Testis (tissue), 3 donors: ENCODE measurements around the gene CDK14. TPM values are rescaled to one million over a fixed set of nuclear protein-coding genes. Genes with fewer than 3 reads are reported as not detected.

Experiments used
- DNase-seq: peaks from one replicate; pipeline ENCODE4 v3.0.0-alpha.2; 2019
- H3K27ac ChIP-seq, 2 donors: fragments of 200-600 bp; sonication (generic); one replicate each; pipeline ENCODE4 v1.5.1; 2019
- H3K27me3 ChIP-seq: fragments of 200-600 bp; sonication (generic); one replicate; pipeline ENCODE4 v1.5.1; 2019
- H3K36me3 ChIP-seq: fragments of 200-600 bp; sonication (generic); one replicate; pipeline ENCODE4 v1.5.1; 2017; ENCODE audit warnings: low read depth; ENCODE audit errors: missing control alignments
- H3K4me1 ChIP-seq: fragments of 200-600 bp; sonication (generic); one replicate; pipeline ENCODE4 v1.5.1; 2019
- H3K4me3 ChIP-seq, 2 donors: fragments of 200-600 bp; sonication (generic); one replicate each; pipeline ENCODE4 v1.5.1; 2017 to 2019
- H3K9me3 ChIP-seq: fragments of 200-600 bp; sonication (generic); one replicate; pipeline ENCODE4 v1.5.1; 2017
- POLR2A ChIP-seq: fragments of 450-650 bp; IDR thresholded peaks from one replicate; pipeline ENCODE4 v1.6.1; 2017; ENCODE audit warnings: antibody characterized with exemption, mild to moderate bottlenecking, moderate library complexity
- WGBS, 2 donors: methylation state at CpG; one replicate each; pipeline ENCODE4 v1.1.5; 2018; 5-methylcytosine and 5-hydroxymethylcytosine counted together
- intact Hi-C: fragments of 100-400 bp; cut with DNase I; formaldehyde crosslinking; loops from one replicate; pipeline ENCODE4 v1.15.1; 2023; ENCODE audit warnings: low total_unique reads
- polyA plus RNA-seq: library from polyadenylated mRNA; stranded (reverse); fragments of 350-450 nt; fragmentation: Illumina TruSeq; extraction: RNeasy Lipid Tissue Mini Kit (QIAGEN cat#74804); gene quantifications from one replicate; pipeline ENCODE4 v1.2.3, GENCODE V29; 2014; ENCODE audit warnings: low read depth, low replicate concordance; ENCODE audit not compliant: insufficient read depth
- total RNA-seq, 2 donors: library from RNA; depleted of rRNA; stranded (reverse); fragments of >200 nt; gene quantifications; one replicate each; pipeline ENCODE4 v1.2.3, GENCODE V29; 2016
- TF ChIP-seq, protein P1 (sequence below), 3 experiments: fragments of 450-650 bp in 2 of 3; fragments of 200-600 bp in 1 of 3; sonication (generic) in 1 of 3; IDR thresholded peaks; one replicate each; pipeline ENCODE4 v1.5.1; 2016 to 2019; ENCODE audit warnings: antibody characterized with exemption in 3 of 3, mild to moderate bottlenecking in 2 of 3, moderate library complexity in 1 of 3

CDK14 gene
- total and polyA plus RNA-seq, 3 donors from 2014 or later, result 18.9 to 22.7 (median 19.5) TPM

DNA sequence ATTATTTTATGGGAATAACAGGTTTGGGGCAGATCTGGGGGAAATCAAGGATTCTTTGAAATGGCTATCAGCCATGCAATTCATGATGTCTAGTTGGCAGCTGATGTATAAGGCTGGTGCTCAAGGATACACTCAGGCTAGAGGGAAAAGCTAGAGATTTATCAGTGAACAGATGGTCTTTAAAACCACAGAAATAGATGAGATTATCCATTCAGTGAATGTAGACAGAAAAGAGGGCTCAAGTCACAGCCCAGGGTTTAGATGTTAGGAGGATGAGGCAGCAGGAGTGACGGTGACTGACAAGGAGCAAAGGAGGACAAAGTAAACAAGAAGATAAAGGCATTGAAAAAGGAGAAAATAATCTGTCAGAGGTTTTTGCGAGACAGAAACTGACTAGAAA is 238.7 kb downstream of the CDK14 start:
- no peaks in the 10 kb centered on the region for H3K27me3 ChIP-seq
- no peaks in the 10 kb centered on the region for H3K4me1 ChIP-seq
- H3K36me3 ChIP-seq, result no peaks in the 10 kb centered on the region
- H3K4me3 ChIP-seq, result no peak overlapping the region
- WGBS, 2 donors, result 58 to 98% methylated on average over 2 of the region's 2 CpGs
- no peak overlapping the region for H3K27ac ChIP-seq
- no peak for TF ChIP-seq POLR2A
- TF ChIP-seq, protein P1, sequence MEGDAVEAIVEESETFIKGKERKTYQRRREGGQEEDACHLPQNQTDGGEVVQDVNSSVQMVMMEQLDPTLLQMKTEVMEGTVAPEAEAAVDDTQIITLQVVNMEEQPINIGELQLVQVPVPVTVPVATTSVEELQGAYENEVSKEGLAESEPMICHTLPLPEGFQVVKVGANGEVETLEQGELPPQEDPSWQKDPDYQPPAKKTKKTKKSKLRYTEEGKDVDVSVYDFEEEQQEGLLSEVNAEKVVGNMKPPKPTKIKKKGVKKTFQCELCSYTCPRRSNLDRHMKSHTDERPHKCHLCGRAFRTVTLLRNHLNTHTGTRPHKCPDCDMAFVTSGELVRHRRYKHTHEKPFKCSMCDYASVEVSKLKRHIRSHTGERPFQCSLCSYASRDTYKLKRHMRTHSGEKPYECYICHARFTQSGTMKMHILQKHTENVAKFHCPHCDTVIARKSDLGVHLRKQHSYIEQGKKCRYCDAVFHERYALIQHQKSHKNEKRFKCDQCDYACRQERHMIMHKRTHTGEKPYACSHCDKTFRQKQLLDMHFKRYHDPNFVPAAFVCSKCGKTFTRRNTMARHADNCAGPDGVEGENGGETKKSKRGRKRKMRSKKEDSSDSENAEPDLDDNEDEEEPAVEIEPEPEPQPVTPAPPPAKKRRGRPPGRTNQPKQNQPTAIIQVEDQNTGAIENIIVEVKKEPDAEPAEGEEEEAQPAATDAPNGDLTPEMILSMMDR (IDR thresholded peaks at IDR 0.05), result no peak
- intact Hi-C loops, result no loop called here
- no peak for DNase-seq
- no peaks in the 10 kb centered on the region for H3K9me3 ChIP-seq

DNA sequence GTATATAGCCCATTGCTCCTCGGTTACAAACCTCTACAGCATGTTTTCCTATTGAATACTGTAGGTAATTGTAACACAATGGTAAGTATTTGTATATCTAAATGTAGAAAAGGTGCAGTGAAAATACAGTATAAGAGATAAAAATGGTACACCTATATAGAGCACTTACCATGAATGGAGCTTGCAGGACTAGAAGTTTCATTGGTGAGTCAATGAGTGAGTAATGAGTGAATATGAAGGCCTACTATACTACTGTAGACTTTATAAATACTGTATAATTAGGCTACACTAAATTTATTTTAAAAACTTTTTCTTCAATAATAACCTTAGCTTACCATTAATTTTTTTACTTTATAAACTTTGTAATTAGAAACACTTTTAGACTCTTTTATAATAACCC is 239.7 kb downstream of the CDK14 start:
- H3K4me3 ChIP-seq, result no peak overlapping the region
- TF ChIP-seq POLR2A, result no peak
- TF ChIP-seq, protein P1 (IDR thresholded peaks at IDR 0.05), result no peak
- H3K36me3 ChIP-seq, result no peaks in the 10 kb centered on the region
- H3K4me1 ChIP-seq, result no peaks in the 10 kb centered on the region
- WGBS, 2 donors, result 90% methylated on average over 1 of the region's 1 CpG
- no peaks in the 10 kb centered on the region for H3K27me3 ChIP-seq
- no peak for DNase-seq
- no peaks in the 10 kb centered on the region for H3K9me3 ChIP-seq
- no peak overlapping the region for H3K27ac ChIP-seq
- intact Hi-C loops, result no loop called here

DNA sequence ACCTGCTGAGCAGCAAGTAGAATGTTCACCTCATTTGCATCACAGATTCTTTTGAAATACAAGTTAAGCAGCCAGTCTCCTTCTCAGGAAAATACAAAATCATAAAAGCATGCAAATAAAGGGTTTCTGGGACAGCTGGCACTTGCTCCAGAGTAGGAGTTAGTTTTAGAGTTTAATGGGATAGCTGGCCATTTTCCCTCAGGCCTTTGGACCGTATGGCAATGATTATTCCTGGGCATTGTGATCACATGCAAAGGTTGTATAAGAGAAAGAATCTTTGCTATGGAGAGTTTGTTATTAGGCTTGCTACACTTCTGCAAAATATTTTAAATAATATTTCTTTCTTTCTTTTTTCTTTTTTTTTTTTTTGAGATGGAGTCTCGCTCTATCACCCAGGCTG is 240.8 kb downstream of the CDK14 start:
- 88 to 100% methylated on average over 2 of the region's 2 CpGs for WGBS, 2 donors
- TF ChIP-seq, protein P1 (IDR thresholded peaks at IDR 0.05), result no peak
- no peak for TF ChIP-seq POLR2A
- DNase-seq, result no peak
- no peaks in the 10 kb centered on the region for H3K27me3 ChIP-seq
- H3K36me3 ChIP-seq, result no peaks in the 10 kb centered on the region
- intact Hi-C loops, result no loop called here
- H3K9me3 ChIP-seq, result no peaks in the 10 kb centered on the region
- H3K4me1 ChIP-seq, result no peaks in the 10 kb centered on the region
- no peak overlapping the region for H3K4me3 ChIP-seq
- H3K27ac ChIP-seq, result no peak overlapping the region

DNA sequence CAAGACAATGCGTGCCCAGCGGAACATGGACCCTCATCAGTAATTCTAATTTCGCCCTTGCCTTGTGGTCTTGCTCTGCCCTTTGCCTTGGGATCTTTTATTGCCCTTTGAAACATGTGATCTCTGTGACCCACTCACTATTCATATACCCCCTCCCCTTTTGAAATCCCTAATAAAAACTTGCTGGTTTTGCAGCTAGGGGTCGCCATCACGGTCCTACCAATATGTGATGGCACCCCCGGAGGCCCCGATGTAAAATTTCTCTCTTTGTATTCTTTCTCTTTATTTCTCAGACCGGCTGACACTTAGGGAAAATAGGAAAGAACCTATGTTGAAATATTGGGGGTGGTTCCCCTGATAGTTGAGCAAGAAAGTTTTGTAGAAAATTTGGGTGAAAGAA is 242.7 kb downstream of the CDK14 start:
- TF ChIP-seq, protein P1 (IDR thresholded peaks at IDR 0.05), result no peak
- TF ChIP-seq POLR2A, result no peak
- H3K4me1 ChIP-seq, result no peaks in the 10 kb centered on the region

DNA sequence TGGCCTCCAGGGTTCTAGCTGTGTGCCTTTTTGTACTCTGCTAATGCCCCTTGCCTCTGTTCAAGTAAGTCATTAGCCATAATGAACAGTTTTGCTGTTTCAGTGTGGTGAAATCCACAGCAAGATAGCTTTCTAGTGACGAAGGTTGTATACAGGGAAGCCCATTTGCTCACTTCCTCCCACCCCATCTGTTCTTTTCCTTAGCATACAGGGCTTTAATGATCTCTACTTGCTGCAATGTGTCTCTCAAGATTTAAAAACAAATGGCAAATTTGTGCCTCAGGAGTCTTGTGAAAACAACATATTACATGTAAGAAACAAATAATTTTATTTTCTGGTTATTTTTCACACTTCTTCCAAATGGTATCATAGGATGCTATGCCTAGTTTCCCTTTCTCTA is 243.2 kb downstream of the CDK14 start:
- intact Hi-C loops, result no loop called here
- Histone ChIP-seq H3K36me3 (no peaks in the 10 kb centered on the region), H3K9me3 (no peaks in the 10 kb centered on the region), H3K27ac (no peak overlapping the region), H3K4me1 (no peaks in the 10 kb centered on the region), H3K4me3 (no peak overlapping the region), H3K27me3 (no peaks in the 10 kb centered on the region)
- DNase-seq, result no peak
- 92 to 100% methylated on average over 1 of the region's 1 CpG for WGBS, 2 donors
- TF ChIP-seq, protein P1 (IDR thresholded peaks at IDR 0.05), result no peak
- TF ChIP-seq POLR2A, result no peak

More for the DNA sequence above, 242.7 kb downstream of the CDK14 start:
- WGBS, 2 donors, result 96% methylated on average over 8 of the region's 8 CpGs
- no peaks in the 10 kb centered on the region for H3K27me3 ChIP-seq
- no peaks in the 10 kb centered on the region for H3K9me3 ChIP-seq
- H3K36me3 ChIP-seq, result no peaks in the 10 kb centered on the region
- no peak overlapping the region for H3K4me3 ChIP-seq
- intact Hi-C loops, result no loop called here
- no peak overlapping the region for H3K27ac ChIP-seq
- no peak for DNase-seq
